HEK293 (cell line): ENCODE results near the gene NCL.

ENCODE experiments used
- BCL11A ChIP-seq: fragments of 450-650 bp; formaldehyde crosslinking; IDR thresholded peaks from 2 replicates; pipeline ENCODE4 v1.5.1; 2016; ENCODE audit warnings: low read depth, missing biosample characterization, missing genetic modification characterization
- CTCF ChIP-seq: fragments of 450-650 bp; formaldehyde crosslinking; IDR thresholded peaks from 2 replicates; pipeline ENCODE4 v1.5.1; 2016; ENCODE audit warnings: missing biosample characterization, missing genetic modification characterization
- ELK4 ChIP-seq: IDR thresholded peaks from 2 replicates; pipeline ENCODE4 v1.6.1; 2011; ENCODE audit warnings: mild to moderate bottlenecking, low read depth, low read length, borderline replicate concordance
- MYNN ChIP-seq: fragments of 450-650 bp; formaldehyde crosslinking; IDR thresholded peaks from 2 replicates; pipeline ENCODE4 v1.5.1; 2016; ENCODE audit warnings: missing biosample characterization, missing genetic modification characterization, borderline replicate concordance
- PRDM4 ChIP-seq: fragments of 450-650 bp; formaldehyde crosslinking; IDR thresholded peaks from 2 replicates; pipeline ENCODE4 v1.5.1; 2017; ENCODE audit warnings: missing biosample characterization, missing genetic modification characterization
- REST ChIP-seq: fragments of 450-650 bp; formaldehyde crosslinking; IDR thresholded peaks from 2 replicates; pipeline ENCODE4 v1.5.1; 2016; ENCODE audit warnings: missing biosample characterization, missing genetic modification characterization
- SCRT2 ChIP-seq: fragments of 450-650 bp; formaldehyde crosslinking; IDR thresholded peaks from 2 replicates; pipeline ENCODE4 v1.5.1; 2016; ENCODE audit warnings: missing biosample characterization, missing genetic modification characterization
- TCF7L2 ChIP-seq: IDR thresholded peaks from 2 replicates; pipeline ENCODE4 v1.6.1; 2011; ENCODE audit warnings: low read depth, mild to moderate bottlenecking, inconsistent platforms, low read length, moderate library complexity, borderline replicate concordance
- YY2 ChIP-seq: fragments of 450-650 bp; formaldehyde crosslinking; IDR thresholded peaks from 2 replicates; pipeline ENCODE4 v1.5.1; 2016; ENCODE audit warnings: missing biosample characterization, missing genetic modification characterization
- ZNF16 ChIP-seq: fragments of 450-650 bp; formaldehyde crosslinking; IDR thresholded peaks from 2 replicates; pipeline ENCODE4 v1.5.1; 2016; ENCODE audit warnings: low read depth, missing biosample characterization, missing genetic modification characterization
- ZNF274 ChIP-seq, 2 experiments: fragments of 200-500 bp in 1 of 2; fragments of 450-650 bp in 1 of 2; sonication (Bioruptor generic) in 1 of 2; formaldehyde crosslinking in 1 of 2; IDR thresholded peaks; 2 replicates each; pipeline versions ENCODE4 v1.5.1 to v1.6.1; 2014 to 2016; ENCODE audit warnings: borderline replicate concordance in 1 of 2, inconsistent platforms in 1 of 2, low read length in 1 of 2, missing biosample characterization in 1 of 2, missing genetic modification characterization in 1 of 2
- ZNF324 ChIP-seq: fragments of 450-650 bp; formaldehyde crosslinking; IDR thresholded peaks from 2 replicates; pipeline ENCODE4 v1.5.1; 2016; ENCODE audit warnings: missing biosample characterization, missing genetic modification characterization
- TF ChIP-seq, protein P1 (sequence below): fragments of 450-650 bp; formaldehyde crosslinking; optimal IDR thresholded peaks from 2 replicates; pipeline ENCODE3; 2016; ENCODE audit warnings: missing biosample characterization, mild to moderate bottlenecking, missing genetic modification characterization

- TF ChIP-seq CTCF (tag by site-specific recombination): no peak
- TF ChIP-seq TCF7L2: no peak
- no peak for TF ChIP-seq PRDM4 (tag by site-specific recombination)
- TF ChIP-seq ZNF16 (tag by site-specific recombination): no peak
- TF ChIP-seq YY2 (tag by site-specific recombination): no peak
- no peak for TF ChIP-seq ELK4
- no peak for TF ChIP-seq REST (tag by site-specific recombination)
- TF ChIP-seq, protein P1, sequence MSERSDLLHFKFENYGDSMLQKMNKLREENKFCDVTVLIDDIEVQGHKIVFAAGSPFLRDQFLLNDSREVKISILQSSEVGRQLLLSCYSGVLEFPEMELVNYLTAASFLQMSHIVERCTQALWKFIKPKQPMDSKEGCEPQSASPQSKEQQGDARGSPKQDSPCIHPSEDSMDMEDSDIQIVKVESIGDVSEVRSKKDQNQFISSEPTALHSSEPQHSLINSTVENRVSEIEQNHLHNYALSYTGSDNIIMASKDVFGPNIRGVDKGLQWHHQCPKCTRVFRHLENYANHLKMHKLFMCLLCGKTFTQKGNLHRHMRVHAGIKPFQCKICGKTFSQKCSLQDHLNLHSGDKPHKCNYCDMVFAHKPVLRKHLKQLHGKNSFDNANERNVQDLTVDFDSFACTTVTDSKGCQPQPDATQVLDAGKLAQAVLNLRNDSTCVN (tag by site-specific recombination): no peak
- TF ChIP-seq BCL11A (tag by site-specific recombination): no peak
- no peak for TF ChIP-seq ZNF274 (IDR thresholded peaks at IDR 0.05; ENCODE audit: low read length)
- no peak for TF ChIP-seq ZNF274 (tag by site-specific recombination; IDR thresholded peaks at IDR 0.05; ENCODE audit: borderline replicate concordance)
- no peak for TF ChIP-seq SCRT2 (tag by site-specific recombination)
- TF ChIP-seq MYNN (tag by site-specific recombination): no peak
- TF ChIP-seq ZNF324 (tag by site-specific recombination): no peak
Measured at GRCh38 chr2:231467016-231467545, 2.8 kb upstream of the NCL start.
